HG02981 (cell line): ENCODE measurements around the gene TRAF3.

Experiments used
- ATAC-seq: cut with Tn5 transposase; IDR thresholded peaks from one replicate; pipeline ENCODE4 v1.9.1; 2021; ENCODE audit warnings: mild to moderate bottlenecking, moderate library complexity; ENCODE audit not compliant: unreplicated experiment

TRAF3 gene

DNA sequence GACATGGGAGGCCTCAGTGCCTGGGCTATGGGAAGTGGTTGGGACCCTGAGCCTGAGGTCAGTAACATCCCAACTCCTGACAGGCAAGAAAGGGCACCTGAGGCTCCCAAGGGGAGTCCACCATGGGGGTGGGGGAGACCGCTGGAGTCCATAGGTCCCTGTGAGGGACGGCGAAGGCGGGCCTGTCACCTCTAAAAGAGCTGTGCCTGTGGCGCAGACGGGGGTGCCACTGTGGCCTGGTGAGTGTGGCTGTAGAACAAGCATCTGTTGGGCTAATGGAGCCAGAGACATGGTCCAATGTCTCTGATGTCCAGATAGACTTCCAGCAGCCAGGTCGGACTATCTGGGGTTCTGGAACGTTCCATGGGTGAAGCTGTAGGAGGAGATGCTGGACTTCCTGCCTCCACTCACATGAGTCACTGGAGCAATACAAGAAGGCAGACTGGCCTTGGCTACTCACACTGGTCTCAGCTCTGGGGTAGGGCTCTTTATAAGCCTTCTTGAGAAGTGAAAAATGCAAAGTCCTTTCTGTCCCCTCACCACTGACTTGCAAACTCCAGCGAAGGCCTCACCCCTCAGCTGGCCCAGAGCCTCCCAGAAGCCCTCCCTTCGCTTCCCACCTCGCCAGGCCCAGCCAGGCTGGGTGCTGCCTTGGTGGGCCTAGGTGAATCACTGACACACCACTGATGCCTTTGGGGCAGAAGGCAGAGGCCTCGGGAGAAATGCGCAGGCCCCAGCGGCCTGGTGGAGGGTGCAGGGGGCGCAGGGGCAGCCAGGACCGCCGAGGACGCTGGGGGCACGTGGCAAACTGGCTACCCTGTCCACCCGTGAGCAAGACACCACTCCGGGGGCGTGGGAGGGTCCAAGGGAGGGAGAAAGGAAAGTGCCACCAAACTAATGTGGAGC is 1.1 kb upstream of the TRAF3 start:
- no peak for ATAC-seq

DNA sequence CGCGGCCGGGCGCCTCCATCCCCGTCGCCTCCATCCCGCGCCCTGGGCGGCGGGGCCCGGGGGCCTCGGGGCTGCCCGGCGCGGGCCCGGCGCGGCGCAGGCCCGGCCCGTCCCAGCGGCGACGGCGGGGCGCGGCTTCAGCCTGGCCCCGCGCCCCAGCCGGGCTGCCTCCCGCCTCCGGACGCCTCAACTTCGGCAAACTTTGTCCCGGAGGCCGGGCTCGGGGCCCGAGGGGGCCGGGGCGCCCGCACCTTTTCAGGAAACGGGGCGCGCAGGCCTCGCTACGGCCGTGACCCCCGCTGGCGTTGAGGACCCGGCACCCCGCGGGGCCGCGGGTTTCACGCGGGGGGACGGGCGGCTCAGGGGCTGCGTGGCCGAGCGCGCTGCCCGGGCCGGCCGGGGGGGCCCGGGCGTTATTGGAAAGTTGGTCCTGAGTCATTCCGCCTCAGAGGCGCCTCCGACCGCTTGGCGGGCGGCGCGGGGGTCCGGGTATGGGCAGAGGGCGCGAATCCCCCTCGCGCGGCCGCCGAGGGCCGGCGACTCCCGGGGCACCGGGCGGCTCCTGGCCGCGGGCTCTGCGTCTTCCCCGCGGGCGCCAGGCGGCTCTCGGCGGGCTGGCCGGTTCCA is 575 bp downstream of the TRAF3 start:
- peak; percentile 14 for ATAC-seq

- ATAC-seq: no peak
Measured at GRCh38 chr14:102778338-102779083, 1.3 kb downstream of the TRAF3 start.

DNA sequence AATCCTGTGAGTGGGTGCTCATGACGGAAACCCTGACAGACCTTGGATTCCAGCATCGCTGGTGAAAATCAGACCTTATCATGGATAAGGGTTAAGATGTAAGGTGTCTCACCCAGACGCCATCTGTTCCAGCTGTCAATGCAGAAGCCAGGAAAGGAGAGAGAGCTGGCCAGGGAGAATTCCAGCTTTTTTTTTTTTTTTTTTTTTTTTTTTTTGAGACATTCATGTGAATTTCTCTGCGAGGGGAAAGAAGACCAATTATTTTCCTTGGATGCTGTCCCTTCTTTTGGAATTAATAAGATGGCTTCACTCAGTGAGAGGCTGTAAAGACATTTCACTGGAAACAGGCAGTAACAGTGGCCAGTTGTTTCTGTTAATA is 1.8 kb downstream of the TRAF3 start:
- no peak for ATAC-seq

DNA sequence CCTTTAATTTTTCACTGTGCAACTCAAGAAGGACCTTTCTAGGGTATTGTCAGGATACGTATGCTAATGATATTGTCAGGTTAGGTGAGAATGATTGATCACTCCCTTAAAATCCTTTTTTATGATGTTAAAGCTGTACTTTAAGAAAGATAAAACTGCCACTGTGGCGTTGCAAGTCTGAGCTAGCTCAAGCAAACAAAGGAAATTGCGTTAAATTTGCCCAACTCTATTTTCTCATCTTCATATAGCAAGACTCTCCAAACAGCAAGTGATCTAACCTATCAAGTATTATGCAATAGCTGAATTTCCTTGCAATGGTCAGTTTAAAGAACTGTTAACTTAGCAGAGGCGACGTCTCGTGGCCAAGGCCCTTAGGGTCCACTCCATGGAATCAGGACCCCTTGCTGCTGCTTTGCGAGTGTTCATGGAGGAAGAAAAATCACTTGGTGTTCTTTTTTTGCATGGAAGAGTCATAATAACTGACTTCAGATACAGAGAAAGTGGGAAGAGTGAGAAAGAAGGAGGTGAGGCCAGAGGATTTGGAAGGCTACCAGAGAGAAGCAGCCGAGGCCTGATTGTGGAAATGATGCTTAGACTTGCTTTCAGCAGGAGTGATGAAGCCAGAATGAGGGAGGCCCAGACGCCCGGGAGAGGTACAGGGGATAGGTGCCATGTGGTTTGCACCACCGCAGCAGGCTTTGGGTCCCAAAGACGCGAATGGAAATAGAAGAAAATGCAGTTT is 2.5 kb downstream of the TRAF3 start:
- ATAC-seq: no peak

DNA sequence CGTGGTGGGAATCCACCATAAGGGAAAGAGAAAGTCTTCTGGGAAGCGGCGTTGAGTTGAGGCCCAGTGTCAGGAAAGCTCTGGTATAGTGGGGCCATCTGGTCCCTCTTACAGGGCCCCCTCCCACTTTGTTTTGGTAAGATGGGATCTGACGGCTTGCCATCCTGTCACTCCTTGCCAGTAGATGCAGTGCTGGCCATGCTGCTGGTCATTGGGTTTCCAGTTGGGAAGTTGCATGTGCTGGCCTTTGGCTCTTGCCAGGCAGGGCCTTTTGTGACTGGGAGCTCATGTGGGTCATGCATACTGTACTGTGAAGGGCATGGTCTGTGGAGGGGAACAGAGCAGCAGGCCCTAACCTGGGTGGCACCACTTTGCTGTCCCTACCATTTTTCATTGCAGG is 3.8 kb downstream of the TRAF3 start:
- no peak for ATAC-seq

DNA sequence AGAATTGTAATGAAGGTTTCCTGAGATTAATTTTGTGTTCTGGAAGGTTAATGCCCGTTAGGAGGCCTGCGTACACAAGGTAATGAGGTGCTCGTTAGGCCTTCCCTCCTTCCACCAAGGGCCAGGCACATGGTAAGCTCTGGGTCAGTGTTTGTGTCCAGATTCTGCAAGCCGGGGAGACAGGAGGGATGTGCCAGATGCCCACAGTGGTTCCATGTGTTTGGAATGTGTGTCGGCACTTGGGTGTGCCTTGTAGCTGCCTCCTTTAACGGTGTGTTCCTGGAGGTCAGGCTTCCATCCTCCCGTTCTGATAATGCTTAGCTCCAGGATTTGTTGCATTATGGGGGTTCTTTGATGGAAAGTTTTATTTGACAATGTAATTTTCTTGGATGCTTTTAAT is 5.7 kb downstream of the TRAF3 start:
- no peak for ATAC-seq

GRCh38 chr14:102784892-102785594 is 7.8 kb downstream of the TRAF3 start:
- no peak for ATAC-seq

DNA sequence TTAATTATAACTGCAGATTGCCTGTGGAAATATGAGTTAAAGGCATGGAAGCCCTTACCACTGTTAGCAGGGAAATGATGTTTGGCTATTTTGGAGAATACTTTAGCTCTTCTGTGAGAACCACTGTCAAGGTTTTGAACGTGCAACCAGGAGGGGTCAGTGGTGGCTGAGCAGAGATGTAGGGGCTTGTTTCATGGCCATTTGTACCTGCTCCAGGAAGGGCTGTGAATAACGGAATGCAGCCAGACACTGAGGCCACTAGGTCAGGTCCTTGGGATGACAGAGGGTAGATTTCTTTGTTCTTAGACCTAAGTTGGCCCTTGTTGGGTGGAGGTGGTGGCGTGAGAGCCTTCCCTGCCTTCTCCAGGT is 8.3 kb downstream of the TRAF3 start:
- no peak for ATAC-seq

GRCh38 chr14:102786768-102787167 is 9.5 kb downstream of the TRAF3 start:
- ATAC-seq: no peak

DNA sequence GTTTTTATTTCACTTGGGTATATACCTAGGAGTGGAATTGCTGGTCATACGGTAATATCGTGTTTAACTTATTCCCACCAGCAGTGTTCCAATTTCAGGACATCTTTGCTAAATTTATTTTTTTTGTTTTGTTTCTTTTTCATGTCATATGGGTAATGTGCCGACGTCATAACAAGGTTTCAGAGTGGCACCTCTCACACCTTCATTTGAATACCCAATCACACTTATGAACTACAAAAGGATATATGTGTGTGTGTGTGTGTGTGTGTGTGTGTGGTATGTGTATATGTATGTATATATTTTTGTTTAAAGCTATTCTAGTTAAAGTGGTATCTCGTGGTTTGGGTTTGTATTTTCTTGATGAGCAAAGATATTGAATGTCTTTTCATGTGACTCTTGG is 12.1 kb downstream of the TRAF3 start:
- ATAC-seq: no peak

GRCh38 chr14:102793531-102794328 is 16.5 kb downstream of the TRAF3 start:
- no peak for ATAC-seq

GRCh38 chr14:102795060-102795925 is 18.0 kb downstream of the TRAF3 start:
- no peak for ATAC-seq

- ATAC-seq: no peak
Measured at GRCh38 chr14:102796661-102797190, 19.5 kb downstream of the TRAF3 start.

DNA sequence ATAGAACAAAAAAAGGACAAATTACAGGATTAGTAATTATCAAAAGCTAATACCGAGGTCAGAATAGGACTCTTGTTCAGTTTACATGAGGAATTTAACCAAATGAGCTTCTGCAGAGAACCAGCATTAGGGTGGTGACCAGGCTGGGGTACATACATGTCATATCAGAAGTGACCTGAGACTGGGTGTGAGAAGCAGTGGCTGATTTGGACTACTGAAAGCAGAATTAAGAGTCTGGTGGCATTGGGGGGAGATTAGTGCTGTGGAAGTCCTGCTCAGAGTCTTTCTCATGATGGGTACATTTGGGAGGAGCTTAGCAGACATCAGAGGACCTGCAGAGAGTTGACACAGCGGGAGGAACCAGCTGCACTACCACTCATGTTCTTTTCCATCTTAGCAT is 21.7 kb downstream of the TRAF3 start:
- no peak for ATAC-seq

DNA sequence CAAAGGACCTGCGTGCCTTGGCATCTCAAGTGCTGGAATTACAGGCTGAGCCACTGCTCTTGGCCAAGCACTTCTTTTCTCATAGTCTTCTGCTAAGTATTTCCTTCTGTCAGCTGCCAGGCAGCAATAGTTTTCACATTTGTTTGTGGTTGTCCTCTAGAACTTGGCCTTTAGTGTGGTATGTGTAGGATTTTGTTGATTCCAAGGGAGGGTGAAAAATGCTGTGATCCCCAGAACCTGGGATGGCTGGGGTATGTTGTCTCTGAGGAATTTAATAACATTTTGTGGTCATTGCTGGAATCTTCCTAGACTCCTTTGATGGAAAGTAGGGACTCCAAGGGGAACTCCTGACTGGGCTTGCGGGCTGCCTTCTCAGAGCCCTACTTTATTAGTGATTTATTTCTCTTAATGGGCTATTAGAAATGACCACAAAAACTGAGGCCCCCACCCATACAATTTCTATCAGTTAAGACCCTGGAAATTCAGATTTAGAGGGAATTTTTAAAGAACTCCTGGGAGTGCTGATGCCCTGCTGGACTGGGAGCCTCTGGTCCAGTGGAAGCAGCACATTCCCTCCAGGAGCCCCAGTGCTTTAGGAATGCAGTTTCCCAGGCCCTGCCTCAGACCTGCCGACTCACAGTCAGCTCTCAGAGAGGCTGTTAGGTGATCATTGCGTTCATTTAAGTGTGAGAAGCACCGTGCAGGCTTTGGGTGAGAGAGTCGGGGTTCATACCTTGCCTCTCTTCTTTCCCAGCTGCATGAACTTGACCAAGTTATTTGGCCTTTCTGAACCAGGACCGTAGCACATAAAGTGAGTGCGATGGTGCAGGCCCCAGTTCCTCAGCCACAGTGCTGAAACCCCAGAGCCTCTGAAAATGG is 22.7 kb downstream of the TRAF3 start:
- no peak for ATAC-seq

GRCh38 chr14:102802834-102803523 is 25.7 kb downstream of the TRAF3 start:
- ATAC-seq: no peak
